Measurements from ENCODE around the gene TROAP.

Gene TROAP

GRCh38 chr12:49342914-49343731 lies 20.1 kb downstream of the TROAP start:
- no peak for DNase-seq (ENCODE audit: low spot score)

GRCh38 chr12:49344486-49345050 lies 21.5 kb downstream of the TROAP start:
- DNase-seq (ENCODE audit: low spot score), result no peak

GRCh38 chr12:49345051-49345824 lies 22.2 kb downstream of the TROAP start:
- no peak for DNase-seq (ENCODE audit: low spot score)

GRCh38 chr12:49345825-49346658 lies 23.0 kb downstream of the TROAP start:
- DNase-seq (ENCODE audit: low spot score), result no peak

- no peak for DNase-seq (ENCODE audit: low spot score)
Observed at GRCh38 chr12:49346659-49347310, 23.7 kb downstream of the TROAP start, which contains the start of gene DNAJC22. TSS of gene DNAJC22 (plus strand) at chr12:49346888. CDS start at chr12:49348873, 1,985 bp downstream.

GRCh38 chr12:49347311-49348193 lies 24.5 kb downstream of the TROAP start:
- DNase-seq (ENCODE audit: low spot score), result peak; percentile 72

GRCh38 chr12:49348781-49349180 lies 25.7 kb downstream of the TROAP start:
- DNase-seq (ENCODE audit: low spot score), result no peak

- no peak for DNase-seq (ENCODE audit: low spot score)
Observed at GRCh38 chr12:49349266-49349665, 26.2 kb downstream of the TROAP start.

- DNase-seq (ENCODE audit: low spot score), result no peak
Observed at GRCh38 chr12:49352351-49352750, 29.3 kb downstream of the TROAP start.

GRCh38 chr12:49355913-49356312 lies 32.9 kb downstream of the TROAP start:
- DNase-seq (ENCODE audit: low spot score), result no peak

GRCh38 chr12:49357103-49357678 lies 34.1 kb downstream of the TROAP start:
- DNase-seq (ENCODE audit: low spot score), result no peak

GRCh38 chr12:49358483-49359141 lies 35.6 kb downstream of the TROAP start:
- DNase-seq (ENCODE audit: low spot score), result peak; percentile 50

- no peak for DNase-seq (ENCODE audit: low spot score)
Observed at GRCh38 chr12:49359671-49360070, 36.6 kb downstream of the TROAP start.

- no peak for DNase-seq (ENCODE audit: low spot score)
Observed at GRCh38 chr12:49362077-49362476, 39.0 kb downstream of the TROAP start.

GRCh38 chr12:49364989-49365388 lies 41.9 kb downstream of the TROAP start:
- no peak for DNase-seq (ENCODE audit: low spot score)

- DNase-seq (ENCODE audit: low spot score), result no peak
Observed at GRCh38 chr12:49365542-49365941, 42.5 kb downstream of the TROAP start.

GRCh38 chr12:49366096-49366651 lies 43.1 kb downstream of the TROAP start:
- no peak for DNase-seq (ENCODE audit: low spot score)

GRCh38 chr12:49366652-49367380 lies 43.8 kb downstream of the TROAP start:
- peak; percentile 39 for DNase-seq (ENCODE audit: low spot score)
